Transverse colon (tissue), 3 donors: ENCODE measurements around the gene TBCD.

Source experiments
- EP300 ChIP-seq: sonication (generic); formaldehyde crosslinking; IDR thresholded peaks from one replicate; pipeline ENCODE4 v1.6.1; 2017; ENCODE audit warnings: antibody characterized with exemption, low read depth
- POLR2A ChIP-seq: fragments of 450-650 bp; IDR thresholded peaks from one replicate; pipeline ENCODE4 v1.6.1; 2016; ENCODE audit warnings: antibody characterized with exemption, mild to moderate bottlenecking, moderate library complexity
- POLR2AphosphoS5 ChIP-seq, 3 donors: sonication (generic); formaldehyde crosslinking; IDR thresholded peaks; one replicate each; pipeline ENCODE4 v1.6.1; 2016; ENCODE audit warnings: antibody characterized with exemption in 3 of 3

GRCh38 chr17:82948081-82948511 lies 196.2 kb downstream of the TBCD start:
- no peak for TF ChIP-seq POLR2AphosphoS5 (IDR thresholded peaks at IDR 0.05)
- TF ChIP-seq EP300: no peak
- TF ChIP-seq POLR2A: no peak
